22Rv1 (cell line): ENCODE results near the gene ZC4H2.

Experiments used
- ZFX ChIP-seq: fragments of 450-650 bp; IDR thresholded peaks from 2 replicates; pipeline ENCODE4 v1.6.1; 2017; ENCODE audit warnings: antibody characterized with exemption, borderline replicate concordance
- TF ChIP-seq, protein P1 (sequence below): fragments of 450-650 bp; IDR thresholded peaks from 2 replicates; pipeline ENCODE4 v1.5.1; 2017; ENCODE audit warnings: mild to moderate bottlenecking

DNA sequence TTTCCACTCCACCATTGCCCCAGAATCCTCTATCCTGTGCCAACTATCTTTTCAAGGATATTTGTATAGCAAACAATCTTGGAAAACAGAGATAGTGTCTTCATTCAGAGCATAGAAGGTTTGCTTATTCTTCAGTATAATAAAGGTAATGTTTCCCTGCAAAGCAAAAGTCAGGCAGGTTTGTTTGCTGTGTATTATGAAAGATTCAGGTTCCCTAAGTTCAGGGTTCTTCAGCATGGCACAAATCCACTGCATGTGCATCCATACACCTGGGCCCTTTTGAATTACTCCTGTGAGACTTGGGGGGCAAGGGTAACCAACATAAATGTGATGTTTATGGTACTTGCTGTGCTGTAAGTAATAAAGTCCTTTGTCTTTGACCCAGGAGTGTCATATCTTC lies 33.2 kb upstream of the ZC4H2 start:
- TF ChIP-seq, protein P1, sequence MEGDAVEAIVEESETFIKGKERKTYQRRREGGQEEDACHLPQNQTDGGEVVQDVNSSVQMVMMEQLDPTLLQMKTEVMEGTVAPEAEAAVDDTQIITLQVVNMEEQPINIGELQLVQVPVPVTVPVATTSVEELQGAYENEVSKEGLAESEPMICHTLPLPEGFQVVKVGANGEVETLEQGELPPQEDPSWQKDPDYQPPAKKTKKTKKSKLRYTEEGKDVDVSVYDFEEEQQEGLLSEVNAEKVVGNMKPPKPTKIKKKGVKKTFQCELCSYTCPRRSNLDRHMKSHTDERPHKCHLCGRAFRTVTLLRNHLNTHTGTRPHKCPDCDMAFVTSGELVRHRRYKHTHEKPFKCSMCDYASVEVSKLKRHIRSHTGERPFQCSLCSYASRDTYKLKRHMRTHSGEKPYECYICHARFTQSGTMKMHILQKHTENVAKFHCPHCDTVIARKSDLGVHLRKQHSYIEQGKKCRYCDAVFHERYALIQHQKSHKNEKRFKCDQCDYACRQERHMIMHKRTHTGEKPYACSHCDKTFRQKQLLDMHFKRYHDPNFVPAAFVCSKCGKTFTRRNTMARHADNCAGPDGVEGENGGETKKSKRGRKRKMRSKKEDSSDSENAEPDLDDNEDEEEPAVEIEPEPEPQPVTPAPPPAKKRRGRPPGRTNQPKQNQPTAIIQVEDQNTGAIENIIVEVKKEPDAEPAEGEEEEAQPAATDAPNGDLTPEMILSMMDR: no peak
- no peak for TF ChIP-seq ZFX
